Urothelium cell line (cell line): ENCODE results near the gene LOXL3.
"Not testable (repeated sequence)": the region's sequence is repeated elsewhere in the genome, so short reads cannot be mapped to it uniquely, and the experiment has no call there.

Experiments
- DNase-seq: peaks from one replicate; pipeline ENCODE4 v3.0.0; 2011; ENCODE audit warnings: low spot score, mixed read lengths
- FAIRE-seq: peaks from 2 replicates; lab custom pipeline; 2011; peaks lifted over from hg19 to GRCh38; lab: Jason Lieb, UNC

The LOXL3 gene

DNA sequence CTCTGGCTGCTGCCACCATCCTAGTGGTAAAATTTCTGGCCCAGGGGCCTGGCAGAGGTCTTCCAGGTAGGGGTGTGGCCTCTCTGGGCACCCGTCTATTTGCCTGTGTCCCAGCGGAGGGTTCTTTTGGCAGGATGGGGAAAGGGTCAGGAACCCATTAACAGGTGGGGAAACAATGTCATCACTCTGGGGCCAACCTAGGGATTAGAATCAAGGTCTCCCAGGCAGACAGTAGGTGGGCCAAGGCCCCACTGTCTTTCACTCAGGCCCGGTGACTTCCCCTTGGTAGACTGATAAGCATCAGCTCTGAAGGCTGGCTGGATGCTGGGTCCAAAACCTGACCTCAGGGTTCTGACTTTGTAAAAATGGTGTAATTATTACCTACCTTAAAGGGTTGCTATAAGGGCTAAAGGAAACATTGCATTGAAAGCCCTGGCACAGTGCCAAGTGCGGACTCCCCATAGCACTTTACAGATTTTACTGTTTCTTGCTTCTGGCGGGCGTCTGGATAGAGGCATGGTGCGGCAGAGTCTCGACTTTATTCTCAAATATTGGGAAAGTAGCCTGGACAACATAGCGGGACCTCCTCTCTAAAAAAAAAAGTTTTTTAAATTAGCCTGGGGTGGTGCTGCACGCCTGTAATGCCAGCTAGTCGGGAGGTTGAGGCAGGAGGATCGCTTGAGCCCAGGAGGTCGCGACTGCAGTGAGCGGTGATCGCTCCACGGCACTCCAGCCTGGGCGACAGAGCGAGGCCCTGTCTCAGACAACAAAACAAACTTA lies 56.6 kb downstream of the LOXL3 start:
- FAIRE-seq, result no peak

GRCh38 chr2:74495440-74495839 lies 58.3 kb downstream of the LOXL3 start:
- FAIRE-seq (no peak), DNase-seq (no peak)

More for the DNA sequence above, 56.6 kb downstream of the LOXL3 start:
- DNase-seq, result no peak

- FAIRE-seq (no peak), DNase-seq (no peak)
These were observed 60.2 kb downstream of the LOXL3 start for GRCh38 chr2:74493546-74493945.

DNA sequence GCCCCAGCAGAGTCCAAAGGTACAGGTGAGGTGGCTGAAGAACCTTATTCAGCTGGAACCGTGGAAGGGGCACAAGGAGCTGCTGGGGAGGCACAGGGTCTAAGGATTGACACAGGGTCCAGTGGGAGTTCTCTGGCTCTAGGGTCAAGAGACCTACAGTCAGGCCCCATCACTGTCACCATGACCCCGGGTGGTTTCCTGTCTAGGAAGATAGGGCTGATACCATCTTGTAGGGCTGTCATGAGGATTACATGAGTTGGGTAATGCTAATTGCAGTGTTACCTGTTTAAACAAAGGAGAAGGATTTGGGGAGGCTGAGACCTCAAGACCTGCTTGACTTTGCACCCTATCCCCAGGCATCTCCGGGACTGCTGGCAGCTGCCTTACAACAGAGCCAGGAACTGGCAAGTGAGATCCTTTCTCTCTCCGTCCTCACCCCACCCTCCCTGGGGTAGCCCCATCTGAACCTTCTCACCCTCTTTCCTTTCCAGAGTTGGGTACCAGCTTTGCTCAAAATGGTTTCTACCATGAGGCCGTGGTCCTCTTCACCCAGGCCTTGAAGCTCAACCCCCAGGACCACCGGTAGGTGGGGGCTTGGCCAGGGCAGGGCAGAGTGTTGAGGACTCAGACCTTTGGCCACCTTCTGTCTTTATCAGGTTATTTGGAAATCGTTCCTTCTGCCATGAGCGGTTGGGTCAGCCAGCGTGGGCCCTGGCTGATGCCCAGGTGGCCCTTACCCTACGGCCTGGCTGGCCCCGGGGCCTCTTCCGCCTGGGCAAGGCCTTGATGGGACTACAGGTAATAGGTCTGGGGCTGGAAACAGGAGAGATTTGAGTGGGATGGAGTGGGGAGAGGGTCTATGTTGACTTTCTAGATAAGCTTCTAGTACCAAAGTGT lies 61.8 kb downstream of the LOXL3 start:
- DNase-seq (no peak), FAIRE-seq (no peak)

- DNase-seq (no peak), FAIRE-seq (no peak)
These were observed 63.8 kb downstream of the LOXL3 start for GRCh38 chr2:74489906-74490305.

DNA sequence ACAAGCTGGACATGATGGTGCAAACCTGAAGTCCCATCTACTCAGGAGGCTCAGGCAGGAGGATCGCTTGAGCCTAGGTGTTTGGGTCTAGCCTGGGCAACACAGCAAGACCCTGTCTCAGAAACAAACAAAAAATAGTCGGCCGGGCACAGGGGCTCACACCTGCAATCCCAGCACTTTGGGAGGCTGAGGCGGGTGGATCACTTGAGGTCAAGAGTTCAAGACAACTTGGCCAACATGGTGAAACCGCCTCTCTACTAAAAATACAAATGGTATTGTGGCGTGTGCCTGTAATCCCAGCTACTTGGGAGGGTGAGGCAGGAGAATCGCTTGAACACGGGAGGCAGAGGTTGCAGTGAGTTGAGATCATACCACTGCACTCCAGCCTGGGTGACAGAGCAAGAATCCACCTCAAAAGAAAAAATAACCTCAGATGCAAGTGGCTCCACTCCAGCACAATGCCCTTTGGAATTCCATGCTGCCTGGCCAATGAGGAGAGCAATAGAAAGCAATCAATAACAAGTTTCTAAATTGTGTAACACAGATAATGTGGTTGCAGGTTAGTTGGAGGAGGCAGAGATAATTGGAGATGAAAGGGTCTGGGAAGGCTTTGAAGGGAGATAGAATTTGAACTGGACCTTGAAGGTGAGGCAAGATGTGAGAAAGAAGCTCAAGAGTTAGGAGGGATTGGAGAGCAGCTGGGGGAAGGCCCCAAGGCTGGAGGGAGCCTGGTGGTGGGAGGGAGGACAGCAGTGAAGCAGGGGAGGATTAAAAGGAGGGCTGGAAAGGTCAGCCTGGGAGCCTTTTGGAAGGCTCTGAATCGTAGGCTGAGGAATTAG lies 64.9 kb downstream of the LOXL3 start:
- FAIRE-seq (no peak), DNase-seq (no peak)

- no peak for DNase-seq
These were observed 67.6 kb downstream of the LOXL3 start for GRCh38 chr2:74486141-74486540.

GRCh38 chr2:74483675-74484164 lies 70.0 kb downstream of the LOXL3 start:
- not testable (repeated sequence) for DNase-seq, FAIRE-seq

More at GRCh38 chr2:74486141-74486540, 67.6 kb downstream of the LOXL3 start:
- no peak for FAIRE-seq

DNA sequence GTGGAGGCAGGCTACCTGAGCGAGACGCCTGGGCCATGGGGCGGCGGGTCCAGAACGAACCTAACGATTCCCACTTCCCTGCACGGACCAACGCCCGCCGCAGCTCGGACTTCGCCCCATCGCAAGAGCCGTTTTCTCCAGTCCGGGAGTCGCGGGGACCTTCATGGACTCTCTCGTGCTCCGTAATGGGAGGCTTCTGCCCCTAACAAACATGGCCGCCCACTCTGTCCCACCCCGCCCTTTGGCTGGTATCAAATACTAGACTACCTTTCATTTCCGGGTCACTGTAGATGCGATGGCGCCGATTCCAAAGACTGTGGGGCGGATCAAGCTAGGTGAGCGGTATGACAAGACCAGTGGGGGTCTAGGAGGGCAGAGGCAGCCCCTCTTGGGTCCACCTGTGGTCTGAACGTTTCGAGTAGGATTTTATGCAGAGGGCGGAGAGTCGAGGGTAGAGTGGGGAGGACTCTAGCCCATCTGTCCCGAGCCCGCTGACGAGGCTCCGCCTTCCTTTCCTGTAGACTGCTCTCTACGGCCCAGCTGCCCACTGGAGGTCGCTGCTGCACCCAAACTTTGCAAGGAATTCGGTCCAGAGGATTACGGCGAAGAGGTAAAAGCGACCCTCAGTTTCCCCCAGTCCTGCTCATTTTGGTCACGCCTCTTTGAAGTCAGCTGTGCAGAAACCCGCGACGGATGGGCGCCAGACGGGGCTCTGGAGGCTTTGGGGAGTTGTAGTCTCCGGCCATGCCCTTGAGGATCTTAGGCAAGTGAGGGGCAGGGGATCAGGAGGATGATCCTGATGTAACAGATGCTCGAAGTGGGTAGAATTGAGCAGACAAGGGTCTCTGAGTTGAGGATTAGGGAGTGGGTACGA lies 70.7 kb downstream of the LOXL3 start, which contains the start of the genes CCDC142 and TTC31:
Gene CCDC142, minus strand, starts transcription at position 198 of the 874 bp plus-strand sequence. Its CDS starts 161 bp downstream, at position 37.
Gene TTC31, plus strand, starts transcription at position 281 of the 874 bp plus-strand sequence. Its CDS starts 15 bp downstream, at position 296.
- DNase-seq (peak; percentile 95), FAIRE-seq (peak; percentile 91)
